ENCODE data around the gene DNAH10.
A peak's percentile ranks its signal among the peaks of the same experiment; 100 is the strongest.
"Not testable (repeated sequence)": the region's sequence is repeated elsewhere in the genome, so short reads cannot be mapped to it uniquely, and the experiment has no call there.

Gene DNAH10

DNA sequence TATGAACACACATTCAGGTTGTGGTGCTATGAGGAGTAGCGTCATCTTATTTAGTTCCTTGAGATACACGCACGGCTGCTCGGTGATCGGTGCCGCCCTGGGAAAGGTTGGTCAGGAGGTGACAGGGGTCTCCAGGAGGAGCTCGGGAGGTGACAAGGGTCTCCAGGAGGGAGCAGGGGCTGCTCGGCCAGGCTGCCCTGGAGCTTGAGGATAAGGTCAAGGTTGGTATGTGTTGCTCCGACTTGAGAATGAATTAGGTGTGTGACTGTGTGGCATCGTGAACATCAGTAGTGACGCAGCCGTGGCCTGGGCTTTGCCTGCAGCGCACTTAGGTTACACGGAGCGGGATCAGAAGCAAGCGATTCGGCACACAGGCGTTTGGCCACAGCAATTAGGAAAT, 174.4 kb downstream of the DNAH10 start:
- DNase-seq (ENCODE audit: low read depth), result no peak

DNA sequence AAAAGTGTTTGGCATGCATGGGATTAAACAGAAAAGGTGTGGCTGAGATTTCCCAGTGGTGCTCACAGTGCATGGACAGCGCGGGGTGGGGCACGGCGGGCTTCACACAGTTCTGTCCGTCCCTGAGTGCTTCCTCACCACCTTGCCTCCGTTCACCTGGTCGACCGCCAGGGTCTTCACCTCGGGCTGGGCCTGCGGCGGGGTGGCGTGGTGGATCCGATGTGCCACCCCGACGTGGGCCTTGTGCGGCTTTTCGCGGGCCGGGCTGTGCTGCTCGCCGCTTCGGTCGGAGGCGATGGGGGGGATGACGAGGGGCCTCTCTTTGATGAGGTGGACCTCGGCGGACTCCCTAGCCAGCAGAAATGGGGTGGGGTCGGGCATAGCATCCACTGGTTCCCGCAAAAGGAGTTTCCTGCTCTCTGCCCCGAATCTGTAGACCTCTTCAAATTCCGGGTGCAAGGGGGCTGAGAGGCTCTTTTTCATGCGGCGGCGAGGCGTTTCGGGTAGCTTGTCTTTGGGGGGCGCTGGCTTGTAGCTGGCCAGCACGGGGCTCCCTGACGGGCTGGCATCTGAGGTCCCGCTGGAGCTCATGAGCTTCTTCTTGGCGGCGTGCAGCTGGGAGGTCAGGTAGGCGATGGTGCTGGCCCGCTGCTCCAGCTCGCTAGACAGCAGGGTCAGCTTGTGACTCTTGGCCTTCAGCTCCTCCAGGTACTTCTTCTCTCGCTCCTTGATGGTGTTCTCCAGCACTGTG, 175.0 kb downstream of the DNAH10 start:
- no peak for DNase-seq (ENCODE audit: low read depth)

DNA sequence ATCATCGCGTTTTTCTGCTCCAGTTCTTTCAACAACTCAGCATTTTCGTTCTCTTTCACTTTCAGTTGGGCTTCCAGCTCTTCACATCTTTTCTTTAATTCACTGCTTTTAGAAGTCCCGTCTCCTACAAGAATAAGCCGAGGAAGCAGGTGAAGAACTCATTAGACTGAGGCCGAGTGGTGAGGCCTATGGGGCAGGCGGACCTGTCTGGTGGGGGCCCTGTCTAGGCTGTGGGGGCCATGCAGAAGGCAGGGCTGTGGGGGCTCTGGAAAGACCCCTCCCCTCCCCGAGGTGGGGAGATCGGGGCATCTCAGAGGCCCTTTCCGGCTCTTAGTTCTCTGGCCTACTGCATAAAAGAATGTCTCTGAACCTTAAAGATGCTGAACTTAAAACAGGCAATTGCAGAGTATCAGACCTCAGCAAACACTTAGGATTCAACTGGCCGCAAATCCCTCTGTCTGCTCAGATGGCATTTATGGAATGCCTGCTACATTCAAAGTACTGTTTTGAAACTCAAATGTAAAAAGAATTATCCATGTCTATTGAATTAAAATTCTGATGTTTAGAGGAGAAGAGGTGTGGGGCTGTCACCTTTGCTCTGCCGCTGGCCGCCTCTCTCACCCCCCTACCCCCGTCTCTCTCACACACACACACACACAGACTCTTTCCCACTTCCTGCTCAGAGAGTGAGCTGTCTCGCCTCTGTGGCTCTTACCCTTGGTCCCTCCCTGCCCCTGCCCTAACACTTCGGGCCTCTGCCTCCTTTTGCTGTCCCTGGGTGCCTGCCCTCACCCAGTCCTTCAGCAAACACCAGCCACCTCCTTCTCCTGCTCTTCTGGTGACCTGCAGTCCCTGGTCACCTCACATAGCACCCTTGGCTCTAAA, 175.8 kb downstream of the DNAH10 start:
- DNase-seq (ENCODE audit: low read depth), result peak; percentile 24

DNA sequence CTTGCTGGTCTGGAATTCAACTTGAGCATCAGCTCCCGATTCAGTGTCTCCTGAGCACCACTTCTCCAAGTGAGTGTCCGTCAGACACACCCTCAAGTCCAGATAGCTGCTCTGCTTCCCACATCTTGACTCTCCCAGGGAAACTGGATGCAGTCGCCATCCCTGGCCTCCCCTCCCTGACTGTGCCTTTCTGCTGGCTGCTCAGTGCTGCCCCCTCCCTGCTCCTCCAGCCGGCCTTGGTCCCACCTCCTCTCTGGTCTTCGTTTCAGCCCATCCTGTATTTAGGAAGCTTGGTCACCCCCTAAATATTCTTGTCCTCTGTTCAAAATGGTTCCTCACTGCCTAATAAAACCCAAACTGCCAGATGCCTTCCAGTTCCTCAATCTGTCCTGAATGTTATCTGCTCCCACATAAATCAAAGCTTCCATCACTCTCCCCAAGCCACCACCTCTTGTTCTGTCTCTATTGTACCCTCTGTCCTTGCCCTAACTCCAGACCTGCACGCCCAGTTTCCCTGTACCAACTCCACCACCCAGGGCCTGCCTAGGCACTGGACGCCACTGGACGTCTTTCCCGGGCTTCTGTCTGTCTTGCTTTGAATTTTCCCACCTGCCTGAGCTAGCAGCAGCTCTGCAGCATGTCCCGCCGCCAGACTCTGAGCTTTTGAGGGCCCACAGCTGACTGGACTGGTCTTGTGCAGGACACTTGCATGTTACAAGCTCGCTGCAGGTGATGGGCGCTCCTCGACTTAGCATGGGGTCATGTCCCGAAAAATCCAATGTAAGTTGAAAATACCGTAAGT, 176.8 kb downstream of the DNAH10 start:
- DNase-seq (ENCODE audit: low read depth), result no peak

DNA sequence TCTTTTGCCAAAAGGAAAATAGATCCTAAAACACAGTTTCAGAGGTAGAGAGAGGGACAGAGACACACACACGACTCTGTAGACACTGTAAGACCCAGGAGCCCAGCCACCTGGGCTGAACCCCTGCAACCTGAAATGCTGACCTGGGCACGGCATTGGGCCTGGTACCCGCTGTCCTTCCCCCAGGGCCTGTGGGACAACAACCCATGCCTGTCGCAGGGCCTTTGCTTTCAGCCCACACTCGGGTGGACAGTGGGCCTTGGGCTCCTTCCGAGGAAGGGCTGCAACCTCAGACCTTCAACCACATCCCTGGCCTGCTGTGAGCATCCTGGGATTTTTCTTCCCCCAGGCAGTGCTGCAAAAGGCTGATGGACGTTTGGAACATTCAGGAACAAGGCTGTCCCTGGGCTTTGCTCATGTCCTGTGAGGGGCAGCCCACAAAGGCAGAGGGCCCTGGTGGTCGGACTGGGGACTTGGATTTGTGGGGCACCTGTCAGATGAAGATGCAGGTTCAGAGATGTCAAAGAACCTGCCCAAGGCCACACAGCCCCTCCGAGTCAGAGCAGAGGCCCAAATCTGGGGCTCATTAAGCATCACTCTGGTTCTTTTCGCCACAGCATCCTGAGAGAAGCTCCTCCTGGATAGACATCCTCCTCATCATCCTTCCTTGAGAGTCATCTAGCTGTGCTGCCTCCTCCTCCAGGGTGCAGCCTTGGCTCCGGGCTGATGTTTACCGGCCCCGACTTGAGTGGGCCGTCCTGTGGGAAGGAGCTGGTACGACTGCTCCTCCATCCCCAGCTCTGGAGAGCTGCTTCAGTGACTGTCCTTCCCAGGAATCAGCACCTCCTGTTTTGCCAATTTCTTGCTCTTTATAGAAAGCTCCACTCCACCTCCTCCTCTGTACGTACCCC, 177.9 kb downstream of the DNAH10 start:
- no peak for DNase-seq (ENCODE audit: low read depth)

DNA sequence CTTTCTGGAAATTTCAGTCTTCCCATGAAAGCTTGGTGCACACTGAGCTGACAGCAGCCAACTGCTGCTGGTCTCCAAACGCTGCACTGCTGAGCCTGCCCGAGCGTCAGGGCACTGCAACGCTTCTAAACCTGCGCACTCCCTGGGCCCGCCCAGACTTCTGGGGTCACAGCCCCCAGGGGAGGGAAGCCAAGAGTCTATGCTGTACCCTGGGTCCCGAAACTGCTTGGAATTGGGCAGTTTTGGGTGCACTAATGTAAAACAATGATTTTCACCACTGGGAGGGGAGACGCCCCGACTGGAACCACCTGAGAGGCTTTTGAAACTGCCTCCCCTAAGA, 178.5 kb downstream of the DNAH10 start:
- no peak for DNase-seq (ENCODE audit: low read depth)

DNA sequence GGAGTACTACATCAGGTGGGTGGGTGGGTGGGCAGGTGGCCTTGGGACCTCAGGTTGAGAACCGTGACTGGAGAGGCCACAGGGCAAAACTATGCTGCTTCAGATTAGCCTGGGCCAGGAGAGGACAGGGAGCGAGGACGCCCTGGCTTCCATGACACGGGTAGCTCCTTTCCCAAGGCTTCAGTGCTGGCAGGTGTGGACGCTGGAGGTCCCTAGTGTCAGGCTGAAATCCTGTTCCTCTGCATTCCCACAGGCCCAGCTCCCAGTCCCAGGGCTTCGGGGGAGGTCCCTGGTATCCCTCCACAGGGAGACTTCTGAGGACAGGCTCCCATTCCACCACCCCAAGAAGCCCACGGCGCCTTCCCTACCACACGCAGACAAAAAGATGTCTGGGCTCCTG, 178.9 kb downstream of the DNAH10 start:
- DNase-seq (ENCODE audit: low read depth), result no peak

DNA sequence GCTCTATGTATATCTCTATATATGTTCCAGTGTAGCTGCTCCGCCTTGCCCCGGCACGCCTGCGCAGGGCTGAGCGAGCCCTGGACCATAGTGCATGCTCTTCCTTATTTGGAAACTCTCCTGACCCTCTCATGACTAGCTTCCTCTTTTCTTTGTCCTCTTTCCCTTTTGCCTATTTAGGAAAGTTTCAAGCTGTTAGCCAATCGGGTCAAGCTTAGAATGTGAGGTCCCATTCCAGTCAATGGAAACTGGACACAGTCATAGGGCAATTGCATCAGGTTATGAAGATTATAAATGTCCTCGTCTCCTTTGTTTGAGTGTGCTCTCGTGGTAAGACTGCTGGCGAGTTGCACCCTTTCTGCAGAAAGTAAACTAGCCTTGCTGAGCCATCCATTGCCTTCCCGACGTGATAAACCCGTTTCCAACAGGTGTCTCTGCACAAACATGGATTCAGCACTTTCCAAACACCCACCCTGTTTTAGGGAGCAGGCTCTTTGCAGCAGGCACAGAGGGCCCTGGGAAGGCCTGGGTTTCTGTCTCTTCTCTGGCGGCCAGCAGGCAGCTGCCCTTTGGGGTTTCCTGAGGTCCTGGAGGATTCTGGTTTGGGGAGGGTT, 179.6 kb downstream of the DNAH10 start:
- no peak for DNase-seq (ENCODE audit: low read depth)

DNA sequence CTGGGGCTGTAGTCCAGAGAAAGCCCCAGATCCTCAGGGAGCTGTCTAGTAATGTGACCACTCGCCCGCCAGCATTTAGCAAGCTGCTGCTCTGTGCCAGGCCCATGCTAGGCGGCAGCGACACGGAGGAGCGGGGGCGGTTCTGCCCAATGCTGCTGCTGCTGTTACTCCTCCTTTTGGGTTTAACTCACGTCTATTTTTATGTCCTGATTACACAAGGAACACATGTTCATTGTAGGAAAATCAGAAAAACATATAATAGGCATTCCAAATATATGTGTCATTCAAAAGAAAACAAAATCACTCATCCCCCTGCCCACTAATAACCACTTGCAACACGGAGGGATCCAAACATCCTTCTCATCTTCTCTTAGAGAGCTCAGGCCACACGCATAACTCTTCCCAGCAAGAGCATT, 180.1 kb downstream of the DNAH10 start:
- DNase-seq (ENCODE audit: low read depth), result no peak

DNA sequence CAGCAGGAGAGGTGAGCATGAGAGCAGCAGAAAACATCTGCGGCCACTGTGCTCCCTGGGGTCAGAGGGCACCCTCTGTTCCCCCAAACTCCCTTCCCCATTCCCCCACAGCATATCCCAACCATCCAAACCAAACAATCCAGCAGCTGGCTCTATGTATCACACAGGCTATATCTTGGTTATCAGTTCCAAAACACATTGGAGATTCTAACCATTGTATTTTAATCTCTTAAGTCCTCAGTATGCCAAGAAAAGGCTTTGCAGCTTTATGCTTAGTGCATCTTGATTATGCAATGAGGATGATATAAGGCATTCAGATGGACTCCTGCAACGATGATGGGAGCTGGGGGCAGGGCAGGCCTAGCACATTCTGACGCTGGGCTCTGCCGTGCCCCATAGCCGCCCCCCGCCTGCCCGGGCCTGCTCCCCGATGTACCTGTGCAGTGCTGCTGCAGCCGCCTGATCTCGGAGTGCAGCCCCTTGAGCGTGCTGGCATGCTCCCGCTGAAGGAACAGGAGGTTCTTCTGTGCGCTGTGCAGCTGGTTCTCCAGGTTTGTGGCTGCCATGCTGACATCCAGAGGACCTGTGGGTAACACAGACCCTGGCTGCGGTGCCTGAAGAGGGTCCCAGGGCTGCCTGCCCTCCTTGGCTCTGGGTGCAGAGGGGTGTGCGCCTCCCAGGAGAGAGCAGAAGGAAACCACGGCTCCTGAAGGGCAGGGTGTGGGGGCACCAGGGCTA, 181.0 kb downstream of the DNAH10 start:
- DNase-seq (ENCODE audit: low read depth), result no peak

DNA sequence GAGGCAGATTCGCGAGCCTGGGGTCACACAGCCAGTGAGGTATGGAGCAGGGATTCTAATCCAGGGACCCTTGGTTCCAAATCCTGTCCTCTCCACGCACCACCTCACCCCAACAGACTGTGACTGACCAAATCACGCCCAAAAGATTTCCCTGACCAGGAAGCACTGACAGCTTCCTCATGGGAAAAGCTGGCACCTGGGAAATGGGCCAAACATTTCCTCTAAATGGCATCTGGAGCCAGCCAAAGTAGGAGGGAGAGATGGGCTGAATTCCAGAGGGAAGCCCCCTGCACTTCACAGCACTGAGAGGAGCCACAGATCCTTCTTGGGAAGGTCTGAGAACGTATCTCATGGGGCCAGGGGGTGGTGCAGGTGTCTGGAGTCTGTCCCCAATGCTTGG, 181.7 kb downstream of the DNAH10 start:
- no peak for DNase-seq (ENCODE audit: low read depth)

DNA sequence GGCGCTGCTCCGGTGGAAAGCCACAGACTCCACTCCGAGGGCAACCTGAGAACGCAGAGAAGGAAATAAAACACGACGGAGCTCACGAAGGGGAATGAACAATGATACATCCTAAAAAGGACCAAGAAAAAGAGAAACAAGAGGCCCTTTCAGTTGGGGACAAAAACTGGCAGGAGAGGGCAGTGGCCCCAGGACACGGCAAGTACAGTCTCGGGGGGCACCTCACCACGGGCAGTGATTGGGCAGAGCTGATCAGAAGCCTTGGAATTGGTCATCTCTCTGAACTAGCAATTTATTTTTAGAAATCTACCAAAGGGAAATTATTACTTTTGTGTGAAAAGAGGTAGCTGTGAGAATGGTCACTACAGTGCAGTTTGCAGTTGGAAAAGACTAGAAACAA, 182.6 kb downstream of the DNAH10 start:
- no peak for DNase-seq (ENCODE audit: low read depth)

DNA sequence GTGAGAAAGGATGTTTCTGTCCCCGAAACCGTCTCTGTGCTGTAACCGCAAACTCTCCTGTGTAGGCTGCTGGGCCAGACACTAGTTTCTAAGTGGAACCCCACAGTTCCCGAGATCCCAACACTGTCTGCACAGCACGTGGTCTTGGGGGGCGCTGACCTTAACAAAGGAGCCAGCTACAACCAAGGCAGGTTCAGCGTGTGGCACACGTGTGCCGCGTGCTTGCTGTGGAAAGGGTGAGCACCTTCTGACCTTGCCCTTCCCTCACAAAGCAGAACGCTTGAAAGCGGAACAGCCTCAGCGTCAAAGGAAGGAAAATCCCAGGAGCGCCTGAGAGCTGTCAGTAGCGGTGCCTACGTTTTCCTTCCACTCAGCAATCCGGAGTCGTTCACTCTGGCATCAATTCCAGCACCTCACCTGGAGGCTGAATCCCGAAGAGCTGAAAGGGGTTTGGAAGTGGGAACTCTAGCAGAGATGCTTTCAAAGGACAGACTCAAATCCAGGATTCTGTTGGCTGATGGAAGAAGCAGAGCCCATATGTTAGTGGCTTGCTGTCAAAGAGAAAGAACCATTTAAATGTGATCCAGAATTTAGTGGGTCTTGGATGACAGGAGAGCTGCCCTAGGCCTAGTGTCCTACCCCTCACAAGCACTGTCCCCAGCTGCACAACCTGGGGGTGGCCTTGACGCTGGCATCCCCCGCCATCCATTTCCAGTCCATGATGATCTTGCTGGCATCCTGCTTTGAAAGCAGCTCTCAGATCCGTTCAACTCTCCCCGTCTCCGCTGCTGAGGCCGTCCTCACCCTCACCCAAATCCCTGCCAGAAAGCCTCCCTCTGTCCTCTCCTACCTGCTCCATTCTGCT, 183.4 kb downstream of the DNAH10 start:
- DNase-seq (ENCODE audit: low read depth), result no peak

DNA sequence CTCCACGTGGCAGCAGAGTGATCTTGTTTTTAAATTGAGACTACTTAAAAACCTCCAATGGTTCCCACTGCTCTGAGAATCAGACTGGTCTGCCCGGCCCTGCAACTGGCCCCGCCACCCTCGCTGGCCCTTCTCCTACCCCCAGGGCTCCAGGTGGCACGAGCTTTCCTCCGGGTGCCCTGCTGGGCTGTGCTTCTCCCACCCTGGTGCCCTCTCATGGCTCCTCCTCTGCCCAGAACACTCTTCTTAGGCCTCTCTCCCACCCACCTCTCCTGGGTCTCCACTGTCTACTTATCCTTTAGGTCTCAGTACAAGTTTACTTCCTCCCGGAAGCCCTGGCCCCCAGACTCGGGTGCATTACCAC, 184.0 kb downstream of the DNAH10 start:
- DNase-seq (ENCODE audit: low read depth), result no peak

DNA sequence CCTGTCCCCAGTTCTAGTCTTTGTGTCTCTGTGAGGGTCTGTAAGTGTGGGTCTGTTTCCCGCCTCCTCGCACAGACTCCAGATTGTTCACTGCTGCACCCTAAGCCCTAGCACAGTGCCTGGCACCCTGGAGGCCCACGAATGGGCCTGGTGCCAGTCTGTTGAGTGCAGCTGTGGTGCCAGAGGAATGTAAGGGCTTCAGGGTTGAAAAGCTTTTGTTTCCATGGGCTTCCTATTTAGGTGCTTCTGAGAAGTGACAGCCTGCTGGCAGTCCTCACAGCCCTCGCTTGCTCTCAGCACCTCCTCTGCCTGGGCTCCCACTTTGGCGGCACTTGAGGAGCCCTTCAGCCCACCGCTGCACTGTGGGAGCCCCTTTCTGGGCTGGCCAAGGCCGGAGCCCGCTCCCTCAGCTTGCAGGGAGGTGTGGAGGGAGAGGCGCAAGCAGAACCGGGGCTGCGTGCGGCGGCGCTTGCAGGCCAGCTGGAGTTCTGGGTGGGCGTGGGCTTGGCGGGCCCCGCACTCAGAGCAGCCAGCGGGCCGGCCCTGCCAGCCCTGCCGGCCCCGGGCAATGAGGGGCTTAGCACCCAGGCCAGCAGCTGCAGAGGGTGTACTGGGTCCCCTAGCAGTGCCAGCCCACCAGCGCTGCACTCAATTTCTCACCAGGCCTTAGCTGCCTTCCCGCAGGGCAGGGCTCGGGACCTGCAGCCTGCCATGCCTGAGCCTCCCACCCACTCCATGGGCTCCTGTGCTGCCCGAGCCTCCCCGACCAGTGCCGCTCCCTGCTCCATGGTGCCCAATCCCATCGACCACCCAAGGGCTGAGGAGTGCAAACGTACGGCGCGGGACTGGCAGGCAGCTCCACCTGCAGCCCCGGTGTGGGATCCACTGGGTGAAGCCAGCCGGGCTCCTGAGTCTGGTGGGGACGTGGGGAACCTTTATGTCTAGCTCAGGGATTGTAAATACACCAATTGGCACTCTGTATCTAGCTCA, 184.7 kb downstream of the DNAH10 start:
- not testable (repeated sequence) for DNase-seq (ENCODE audit: low read depth)

DNA sequence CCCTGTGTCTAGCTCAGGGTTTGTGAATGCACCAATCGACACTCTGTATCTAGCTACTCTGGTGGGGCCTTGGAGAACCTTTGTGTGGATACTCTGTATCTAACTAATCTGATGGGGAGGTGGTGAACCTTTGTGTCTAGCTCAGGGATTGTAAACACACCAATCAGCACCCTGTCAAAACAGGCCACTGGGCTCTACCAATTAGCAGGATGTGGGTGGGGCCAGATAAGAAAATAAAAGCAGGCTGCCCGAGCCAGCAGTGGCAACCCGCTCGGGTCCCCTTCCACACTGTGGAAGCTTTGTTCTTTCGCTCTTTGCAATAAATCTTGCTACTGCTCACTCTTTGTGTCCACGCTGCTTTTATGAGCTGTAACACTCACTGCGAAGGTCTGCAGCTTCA, 185.4 kb downstream of the DNAH10 start:
- DNase-seq (ENCODE audit: low read depth), result not testable (repeated sequence)

DNA sequence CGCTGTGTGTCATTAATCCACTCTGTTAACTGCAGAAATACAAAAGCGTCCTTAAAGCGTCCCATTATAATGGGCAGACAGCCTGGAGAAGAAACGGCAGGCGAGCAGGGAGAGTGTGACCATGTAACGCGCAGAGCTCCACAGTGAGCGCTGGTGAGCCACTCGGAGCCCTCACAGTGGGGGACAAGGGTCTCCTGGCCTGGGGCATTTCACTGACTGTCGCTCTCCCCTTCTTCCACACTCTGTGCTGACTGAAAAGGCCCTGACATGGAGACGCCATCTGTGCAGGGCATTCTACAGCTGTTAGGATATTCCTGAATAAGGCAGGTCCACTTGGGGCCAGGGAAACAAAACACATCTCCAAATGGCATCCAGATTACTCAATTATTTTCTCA, 186.3 kb downstream of the DNAH10 start:
- DNase-seq (ENCODE audit: low read depth), result no peak
